Tibial artery (tissue), 4 donors: ENCODE measurements around the gene KIF1A.
"Not testable (repeated sequence)": the region's sequence is repeated elsewhere in the genome, so short reads cannot be mapped to it uniquely, and the experiment has no call there.

ENCODE experiments used
- DNase-seq, 2 donors: peaks; one replicate each; pipeline ENCODE4 v3.0.0-alpha.2; 2019
- H3K27ac ChIP-seq, 2 donors: fragments of 200-600 bp; sonication (generic) in 1 of 2; 1 replicate in 1 of 2; 2 replicates in 1 of 2; pipeline ENCODE4 v1.5.1; 2018 to 2019; ENCODE audit warnings: mild to moderate bottlenecking in 1 of 2
- H3K27me3 ChIP-seq, 2 donors: fragments of 200-600 bp; sonication (generic) in 1 of 2; one replicate each; pipeline versions ENCODE4 v1.5.1 to v1.6.0; 2016 to 2019
- H3K36me3 ChIP-seq, 3 donors: fragments of 200-600 bp; sonication (generic) in 2 of 3; one replicate each; pipeline ENCODE4 v1.5.1; 2016 to 2019; ENCODE audit warnings: mild to moderate bottlenecking in 2 of 3
- H3K4me1 ChIP-seq, 4 donors: fragments of 200-600 bp; sonication (generic) in 2 of 4; 1 replicate in 3 of 4; 2 replicates in 1 of 4; pipeline ENCODE4 v1.5.1; 2016 to 2019
- H3K4me3 ChIP-seq, 2 donors: fragments of 200-600 bp; sonication (generic) in 1 of 2; 1 replicate in 1 of 2; 2 replicates in 1 of 2; pipeline ENCODE4 v1.5.1; 2018 to 2019; ENCODE audit warnings: mild to moderate bottlenecking in 2 of 2
- H3K9me3 ChIP-seq, 3 donors: fragments of 200-600 bp; sonication (generic) in 1 of 3; one replicate each; pipeline ENCODE4 v1.5.1; 2016 to 2019
- CTCF ChIP-seq, 2 experiments: fragments of 200-600 bp in 1 of 2; fragments of 450-650 bp in 1 of 2; IDR thresholded peaks; one replicate each; pipeline ENCODE4 v1.5.1; 2017 to 2019; ENCODE audit warnings: antibody characterized with exemption in 2 of 2, mild to moderate bottlenecking in 1 of 2, moderate library complexity in 1 of 2
- intact Hi-C: fragments of 100-400 bp; cut with DNase I; formaldehyde crosslinking; loops from one replicate; pipeline ENCODE4 v1.15.0; 2023; ENCODE audit warnings: low total_unique reads

The KIF1A gene

GRCh38 chr2:240685771-240686371 is 134.1 kb downstream of the KIF1A start:
- Histone ChIP-seq H3K4me1 (no peaks in the 10 kb centered on the region), H3K9me3 (no peaks in the 10 kb centered on the region), H3K27ac (no peak overlapping the region), H3K36me3 (no peaks in the 10 kb centered on the region), H3K27me3 (peaks cover 0 to 23% of the 10 kb centered on the region in 2 donors), H3K4me3 (no peak overlapping the region)
- intact Hi-C loops, result no loop called here
- no peak for TF ChIP-seq CTCF (IDR thresholded peaks at IDR 0.05)
- DNase-seq, result no peak

- H3K4me3 ChIP-seq, intact Hi-C loops, DNase-seq, H3K4me1 ChIP-seq, H3K36me3 ChIP-seq, H3K9me3 ChIP-seq, H3K27ac ChIP-seq: not testable (repeated sequence)
- peaks cover 0 to 23% of the 10 kb centered on the region in 2 donors for H3K27me3 ChIP-seq
Observed at GRCh38 chr2:240683980-240684728, 135.9 kb downstream of the KIF1A start.

GRCh38 chr2:240683329-240683979 is 136.6 kb downstream of the KIF1A start:
- H3K4me3 ChIP-seq, intact Hi-C loops, DNase-seq, H3K27ac ChIP-seq, H3K9me3 ChIP-seq, H3K4me1 ChIP-seq, H3K36me3 ChIP-seq: not testable (repeated sequence)
- H3K27me3 ChIP-seq, result peaks cover 0 to 21% of the 10 kb centered on the region in 2 donors

GRCh38 chr2:240682431-240683224 is 137.4 kb downstream of the KIF1A start, which contains the start of gene AQP12B:
Gene AQP12B (minus strand): TSS chr2:240682885. CDS start chr2:240682837, 48 bp downstream.
- peaks cover 0 to 12% of the 10 kb centered on the region in 2 donors for H3K27me3 ChIP-seq
- peak in 1 of 2 donors; percentile 53 for DNase-seq
- H3K36me3 ChIP-seq, H3K4me1 ChIP-seq, H3K9me3 ChIP-seq, H3K4me3 ChIP-seq, intact Hi-C loops, H3K27ac ChIP-seq: not testable (repeated sequence)

GRCh38 chr2:240680185-240680584 is 139.8 kb downstream of the KIF1A start:
- DNase-seq, H3K36me3 ChIP-seq, H3K9me3 ChIP-seq, H3K4me3 ChIP-seq, H3K27me3 ChIP-seq, intact Hi-C loops, H3K27ac ChIP-seq, H3K4me1 ChIP-seq: not testable (repeated sequence)

- H3K4me3 ChIP-seq, H3K27ac ChIP-seq, H3K27me3 ChIP-seq, DNase-seq, intact Hi-C loops, H3K36me3 ChIP-seq, H3K9me3 ChIP-seq, H3K4me1 ChIP-seq: not testable (repeated sequence)
Observed at GRCh38 chr2:240678909-240679308, 141.1 kb downstream of the KIF1A start.

GRCh38 chr2:240678043-240678442 is 142.0 kb downstream of the KIF1A start:
- H3K4me3 ChIP-seq, H3K4me1 ChIP-seq, H3K9me3 ChIP-seq, H3K36me3 ChIP-seq, intact Hi-C loops, H3K27me3 ChIP-seq, H3K27ac ChIP-seq, DNase-seq: not testable (repeated sequence)

- H3K27me3 ChIP-seq, result peaks cover 0 to 23% of the 10 kb centered on the region in 2 donors
- H3K4me3 ChIP-seq, H3K9me3 ChIP-seq, H3K4me1 ChIP-seq, DNase-seq, H3K27ac ChIP-seq, intact Hi-C loops, H3K36me3 ChIP-seq: not testable (repeated sequence)
Observed at GRCh38 chr2:240675345-240675744, 144.7 kb downstream of the KIF1A start.

GRCh38 chr2:240674461-240675184 is 145.4 kb downstream of the KIF1A start:
- H3K9me3 ChIP-seq, H3K4me1 ChIP-seq, H3K4me3 ChIP-seq, H3K36me3 ChIP-seq, intact Hi-C loops, DNase-seq, H3K27ac ChIP-seq: not testable (repeated sequence)
- H3K27me3 ChIP-seq, result peaks cover 0 to 25% of the 10 kb centered on the region in 2 donors
